WTC11 (cell line): ENCODE results near the gene TMEM191C. TPM values are rescaled to one million over a fixed set of nuclear protein-coding genes. Genes with fewer than 3 reads are reported as not detected.
"Not testable (repeated sequence)": the region's sequence is repeated elsewhere in the genome, so short reads cannot be mapped to it uniquely, and the experiment has no call there.

Experiments used
- ATAC-seq: fragments of 200-7000 bp; cut with Tn5 transposase; 2 replicates; pipeline ENCODE4 v1.10.0; 2021; ENCODE audit warnings: mild to moderate bottlenecking, moderate library complexity
- Bru-seq: library from RNA; stranded (reverse); fragments of 400-500 nt; gene quantifications from one replicate; lab custom pipeline; 2021; lab: Mats Ljungman, UMichigan
- CTCF ChIA-PET: fragments of 300-600 bp; sonication (Branson Sonifier 250); formaldehyde crosslinking; loops from one replicate; lab custom pipeline; 2021; ENCODE audit warnings: antibody characterized with exemption; lab: Charles Lee
- POLR2A ChIA-PET: fragments of 350-600 bp; sonication (Branson Sonifier 250); formaldehyde crosslinking; loops from one replicate; lab custom pipeline; 2021; ENCODE audit warnings: antibody characterized with exemption; lab: Charles Lee
- DNase-seq: peaks from one replicate; pipeline ENCODE4 v3.0.0; 2021; ENCODE audit warnings: low spot score
- H3K27ac Mint-ChIP-seq: 2 replicates; pipeline ENCODE4 v1.8.0; 2021; ENCODE audit warnings: mixed read lengths
- H3K27me3 Mint-ChIP-seq: 2 replicates; pipeline ENCODE4 v1.8.0; 2021; ENCODE audit warnings: low read depth, mild to moderate bottlenecking, moderate library complexity, mixed read lengths
- H3K36me3 Mint-ChIP-seq: 2 replicates; pipeline ENCODE4 v1.8.0; 2021; ENCODE audit warnings: mixed read lengths
- H3K4me1 Mint-ChIP-seq: 2 replicates; pipeline ENCODE4 v1.8.0; 2022; ENCODE audit warnings: mixed read lengths
- H3K4me3 Mint-ChIP-seq: 2 replicates; pipeline ENCODE4 v1.8.0; 2021; ENCODE audit warnings: mild to moderate bottlenecking, moderate library complexity, mixed read lengths
- H3K9me3 Mint-ChIP-seq: 2 replicates; pipeline ENCODE4 v1.8.0; 2021; ENCODE audit warnings: mixed read lengths
- long read RNA-seq, 3 experiments: library from RNA in 1 of 3; library from capped mRNA in 1 of 3; library from polyadenylated mRNA in 1 of 3; unstranded in 2 of 3; stranded (forward) in 1 of 3; transcript quantifications; one replicate each; pipeline ENCODE4 v2.0.0, GENCODE V29; 2021
- total RNA-seq: library from RNA; stranded (reverse); gene quantifications from 3 replicates; pipeline ENCODE4 v1.2.3, GENCODE V29; 2021

The TMEM191C gene
- total RNA-seq: 4.8 to 6.4 TPM (median 5.2 TPM) in 3 replicates
- Bru-seq, nascent RNA: percentile 20 among the genes with signal in this experiment
- long read RNA-seq, experiment 1, partial matches to known transcripts: 4 of 5 reads
- long read RNA-seq, experiment 1, other reads (novel, unspliced or antisense): 0 of 5 reads
- long read RNA-seq, experiment 2, partial matches to known transcripts: 4 of 8 reads
- long read RNA-seq, experiment 2, other reads (novel, unspliced or antisense): 2 of 8 reads
- long read RNA-seq, experiment 3, partial matches to known transcripts: 0 of 2 reads
- long read RNA-seq, experiment 3, other reads (novel, unspliced or antisense): 2 of 2 reads

- H3K4me1 Mint-ChIP-seq: not testable (repeated sequence)
- H3K27ac Mint-ChIP-seq: peak within 1 kb of the TSS; percentile 96
These were observed at the start of gene TMEM191C for GRCh38 chr22:21467337-21468193. TMEM191C (plus strand) TSS chr22:21467387; CDS start chr22:21467460, 73 bp downstream.

GRCh38 chr22:21417853-21418252, 49.3 kb upstream of the TMEM191C start:
- POLR2A ChIA-PET, H3K27me3 Mint-ChIP-seq, H3K4me1 Mint-ChIP-seq, H3K27ac Mint-ChIP-seq, H3K36me3 Mint-ChIP-seq, CTCF ChIA-PET, H3K9me3 Mint-ChIP-seq: not testable (repeated sequence)
- peak; percentile 36 for DNase-seq
- peak overlapping the region; percentile 38; the same call in 1 of the 2 replicates for H3K4me3 Mint-ChIP-seq
- ATAC-seq: peak; percentile 10

More at GRCh38 chr22:21467337-21468193, at the start of gene TMEM191C:
- H3K27me3 Mint-ChIP-seq, H3K9me3 Mint-ChIP-seq, POLR2A ChIA-PET, H3K36me3 Mint-ChIP-seq, CTCF ChIA-PET, DNase-seq: not testable (repeated sequence)
- peak within 1 kb of the TSS; percentile 76 for H3K4me3 Mint-ChIP-seq
- ATAC-seq: peak; percentile 5; the same call in 1 of the 2 replicates

GRCh38 chr22:21418974-21419638, 48.1 kb upstream of the TMEM191C start:
- POLR2A ChIA-PET, H3K36me3 Mint-ChIP-seq, H3K27ac Mint-ChIP-seq, H3K9me3 Mint-ChIP-seq, H3K27me3 Mint-ChIP-seq, DNase-seq, CTCF ChIA-PET, H3K4me3 Mint-ChIP-seq, H3K4me1 Mint-ChIP-seq, ATAC-seq: not testable (repeated sequence)

GRCh38 chr22:21420180-21420763, 46.9 kb upstream of the TMEM191C start:
- POLR2A ChIA-PET, DNase-seq, CTCF ChIA-PET, H3K27me3 Mint-ChIP-seq, ATAC-seq, H3K9me3 Mint-ChIP-seq, H3K4me1 Mint-ChIP-seq, H3K27ac Mint-ChIP-seq, H3K36me3 Mint-ChIP-seq, H3K4me3 Mint-ChIP-seq: not testable (repeated sequence)

- H3K36me3 Mint-ChIP-seq, H3K27ac Mint-ChIP-seq, CTCF ChIA-PET, H3K4me1 Mint-ChIP-seq, POLR2A ChIA-PET, DNase-seq, H3K9me3 Mint-ChIP-seq, H3K4me3 Mint-ChIP-seq, H3K27me3 Mint-ChIP-seq: not testable (repeated sequence)
- peak; percentile 37 for ATAC-seq
These were observed 43.0 kb upstream of the TMEM191C start for GRCh38 chr22:21424084-21424709.

GRCh38 chr22:21434378-21435233, 32.6 kb upstream of the TMEM191C start:
- CTCF ChIA-PET, ATAC-seq, H3K36me3 Mint-ChIP-seq, H3K4me3 Mint-ChIP-seq, H3K4me1 Mint-ChIP-seq, H3K27me3 Mint-ChIP-seq, DNase-seq, H3K27ac Mint-ChIP-seq, POLR2A ChIA-PET, H3K9me3 Mint-ChIP-seq: not testable (repeated sequence)

- CTCF ChIA-PET, ATAC-seq, POLR2A ChIA-PET, H3K36me3 Mint-ChIP-seq, H3K9me3 Mint-ChIP-seq, H3K4me3 Mint-ChIP-seq, H3K27me3 Mint-ChIP-seq, DNase-seq, H3K27ac Mint-ChIP-seq, H3K4me1 Mint-ChIP-seq: not testable (repeated sequence)
These were observed 31.0 kb upstream of the TMEM191C start for GRCh38 chr22:21435998-21436810.

GRCh38 chr22:21438013-21438412, 29.2 kb upstream of the TMEM191C start:
- ATAC-seq, DNase-seq, H3K27ac Mint-ChIP-seq, H3K27me3 Mint-ChIP-seq, H3K4me3 Mint-ChIP-seq, CTCF ChIA-PET, H3K4me1 Mint-ChIP-seq, H3K36me3 Mint-ChIP-seq, H3K9me3 Mint-ChIP-seq, POLR2A ChIA-PET: not testable (repeated sequence)

GRCh38 chr22:21440018-21440636, 27.1 kb upstream of the TMEM191C start:
- ATAC-seq, H3K27ac Mint-ChIP-seq, CTCF ChIA-PET, H3K9me3 Mint-ChIP-seq, H3K27me3 Mint-ChIP-seq, DNase-seq, H3K36me3 Mint-ChIP-seq, H3K4me3 Mint-ChIP-seq, H3K4me1 Mint-ChIP-seq, POLR2A ChIA-PET: not testable (repeated sequence)

- H3K4me1 Mint-ChIP-seq, H3K27ac Mint-ChIP-seq, DNase-seq, CTCF ChIA-PET, ATAC-seq, POLR2A ChIA-PET, H3K9me3 Mint-ChIP-seq, H3K27me3 Mint-ChIP-seq, H3K36me3 Mint-ChIP-seq, H3K4me3 Mint-ChIP-seq: not testable (repeated sequence)
These were observed 26.5 kb upstream of the TMEM191C start for GRCh38 chr22:21440676-21441075.
